IMR-90 (cell line): ENCODE measurements around the gene AK1. TPM values are rescaled to one million over a fixed set of nuclear protein-coding genes. Genes with fewer than 3 reads are reported as not detected.

Experiments used
- ATAC-seq: fragments of 200-7000 bp; cut with Tn5 transposase; 2 replicates; pipeline ENCODE4 v1.9.1; 2020; ENCODE audit warnings: low read depth, mild to moderate bottlenecking, moderate library complexity
- BruUV-seq: library from RNA; stranded (reverse); fragments of 400-500 nt; replicated peaks from 2 replicates; lab custom pipeline; 2021; lab: Mats Ljungman, UMichigan
- CTCF ChIA-PET: fragments of 300-600 bp; formaldehyde crosslinking; extraction: SDS; loops from one replicate; lab custom pipeline; 2021; ENCODE audit warnings: antibody characterized with exemption; lab: Yijun Ruan, JAX
- POLR2A ChIA-PET: fragments of 300-600 bp; sonication (Branson Sonifier 250); formaldehyde crosslinking; loops from one replicate; lab custom pipeline; 2022; ENCODE audit warnings: antibody characterized with exemption; ENCODE audit not compliant: unreplicated experiment; lab: Charles Lee
- DNase-seq: peaks from one replicate; pipeline ENCODE4 v3.0.0; 2013
- H2AFZ ChIP-seq: replicated peaks from 2 replicates; pipeline ENCODE3; 2013; ENCODE audit warnings: low read length, mild to moderate bottlenecking; ENCODE audit not compliant: poor library complexity
- H2AK5ac ChIP-seq: 2 replicates; pipeline ENCODE4 v1.6.1; 2013; ENCODE audit warnings: low read depth, low read length, inconsistent platforms
- H2AK9ac ChIP-seq: replicated peaks from 2 replicates; pipeline ENCODE3; 2013; ENCODE audit warnings: mild to moderate bottlenecking, low read depth, low read length, moderate library complexity; ENCODE audit not compliant: poor library complexity
- H2BK120ac ChIP-seq: 2 replicates; pipeline ENCODE4 v1.6.1; 2013; ENCODE audit warnings: low read depth, low read length, inconsistent platforms
- H2BK15ac ChIP-seq: 3 replicates; pipeline ENCODE4 v1.6.1; 2013; ENCODE audit warnings: low read depth, low read length, inconsistent platforms
- H2BK20ac ChIP-seq: 2 replicates; pipeline ENCODE4 v1.6.1; 2013; ENCODE audit warnings: low read depth, mild to moderate bottlenecking, inconsistent platforms, low read length, moderate library complexity
- H2BK5ac ChIP-seq: 2 replicates; pipeline ENCODE4 v1.6.1; 2013; ENCODE audit warnings: mild to moderate bottlenecking, low read depth, low read length, inconsistent platforms; ENCODE audit not compliant: poor library complexity, severe bottlenecking
- H3K14ac ChIP-seq: replicated peaks from 2 replicates; pipeline ENCODE4 v1.6.1; 2013; ENCODE audit warnings: low read depth, low read length, inconsistent platforms
- H3K18ac ChIP-seq: 2 replicates; pipeline ENCODE4 v1.6.1; 2013; ENCODE audit warnings: low read depth, low read length, control low read depth
- H3K23ac ChIP-seq: 2 replicates; pipeline ENCODE4 v1.6.1; 2013; ENCODE audit warnings: low read depth, low read length, inconsistent platforms
- H3K27ac ChIP-seq: 2 replicates; pipeline ENCODE4 v1.5.1; 2013; ENCODE audit warnings: mild to moderate bottlenecking, control low read depth, low read length; ENCODE audit not compliant: insufficient read depth
- H3K27me3 ChIP-seq: 2 replicates; pipeline ENCODE4 v1.6.1; 2013; ENCODE audit warnings: low read length; ENCODE audit not compliant: control insufficient read depth, insufficient read depth
- H3K36me3 ChIP-seq: 2 replicates; pipeline ENCODE4 v1.6.1; 2013; ENCODE audit warnings: low read length, mixed read lengths; ENCODE audit not compliant: control insufficient read depth, insufficient read depth
- H3K4ac ChIP-seq: 2 replicates; pipeline ENCODE4 v1.6.1; 2013; ENCODE audit warnings: low read depth, low read length, inconsistent platforms
- H3K4me1 ChIP-seq: 2 replicates; pipeline ENCODE4 v1.6.1; 2013; ENCODE audit warnings: low read length, mixed read lengths; ENCODE audit not compliant: control insufficient read depth, insufficient read depth
- H3K4me2 ChIP-seq: 2 replicates; pipeline ENCODE4 v1.6.1; 2013; ENCODE audit warnings: low read depth, mild to moderate bottlenecking, control low read depth, low read length, moderate library complexity
- H3K4me3 ChIP-seq: 2 replicates; pipeline ENCODE4 v1.5.1; 2013; ENCODE audit warnings: low read depth, mild to moderate bottlenecking, control low read depth, low read length, moderate library complexity; ENCODE audit not compliant: insufficient read depth
- H3K56ac ChIP-seq: 2 replicates; pipeline ENCODE4 v1.6.1; 2013; ENCODE audit warnings: low read length, inconsistent platforms; ENCODE audit not compliant: insufficient read depth; ENCODE audit errors: extremely low read depth
- H3K79me1 ChIP-seq, 2 experiments: 2 replicates each; pipeline ENCODE4 v1.6.1; 2013; ENCODE audit warnings: low read length in 2 of 2, inconsistent platforms in 1 of 2, low read depth in 1 of 2
- H3K9ac ChIP-seq: 2 replicates; pipeline ENCODE4 v1.6.1; 2013; ENCODE audit warnings: low read depth, low read length, control low read depth
- H3K9me1 ChIP-seq: 2 replicates; pipeline ENCODE4 v1.6.1; 2013; ENCODE audit warnings: low read length, inconsistent platforms; ENCODE audit not compliant: insufficient read depth
- H3K9me3 ChIP-seq: 2 replicates; pipeline ENCODE4 v1.6.1; 2013; ENCODE audit warnings: low read length; ENCODE audit not compliant: control insufficient read depth, insufficient read depth
- H4K20me1 ChIP-seq: 2 replicates; pipeline ENCODE4 v1.6.1; 2013; ENCODE audit warnings: low read length, inconsistent platforms; ENCODE audit not compliant: insufficient read depth
- H4K5ac ChIP-seq: 2 replicates; pipeline ENCODE4 v1.6.1; 2013; ENCODE audit warnings: mild to moderate bottlenecking, low read depth, low read length, control low read depth
- H4K8ac ChIP-seq, 2 experiments: 2 replicates each; pipeline ENCODE4 v1.6.1; 2013; ENCODE audit warnings: low read depth in 2 of 2, low read length in 2 of 2, control low read depth in 1 of 2, inconsistent platforms in 1 of 2
- H4K91ac ChIP-seq: 2 replicates; pipeline ENCODE4 v1.6.1; 2013; ENCODE audit warnings: low read depth, low read length, inconsistent platforms; ENCODE audit not compliant: insufficient read depth
- BHLHE40 ChIP-seq: fragments of 150-350 bp; IDR thresholded peaks from 2 replicates; pipeline ENCODE4 v1.6.1; 2016; ENCODE audit warnings: mild to moderate bottlenecking, low read depth, low read length
- CTCF ChIP-seq: conservative IDR thresholded peaks from 2 replicates; pipeline ENCODE4 v1.5.1; 2012; ENCODE audit warnings: mild to moderate bottlenecking, low read depth, low read length, improper control_type of control experiment
- NFE2L2 ChIP-seq: fragments of 150-350 bp; IDR thresholded peaks from 2 replicates; pipeline ENCODE4 v1.6.1; 2016; ENCODE audit warnings: low read depth, mild to moderate bottlenecking, low read length
- RAD21 ChIP-seq: IDR thresholded peaks from 2 replicates; pipeline ENCODE4 v1.6.1; 2012; ENCODE audit warnings: low read length, improper control_type of control experiment
- RCOR1 ChIP-seq: IDR thresholded peaks from 2 replicates; pipeline ENCODE4 v1.6.1; 2012; ENCODE audit warnings: mild to moderate bottlenecking, low read length, improper control_type of control experiment; ENCODE audit not compliant: insufficient replicate concordance
- SMC3 ChIP-seq: fragments of 150-350 bp; IDR thresholded peaks from 2 replicates; pipeline ENCODE4 v1.6.1; 2016; ENCODE audit warnings: low read depth, mild to moderate bottlenecking, antibody characterized with exemption, low read length, moderate library complexity
- WGBS, 2 experiments: methylation state at CpG; one replicate each; pipeline versions ENCODE4 v1.1.5 to v1.1.7; 2013; ENCODE audit warnings: missing lambda C conversion rate in 2 of 2; ENCODE audit not compliant: insufficient read length in 1 of 2; ENCODE audit errors: extremely low coverage in 2 of 2; 5-methylcytosine and 5-hydroxymethylcytosine counted together
- dilution Hi-C: fragments of 300-500 bp; cut with HindIII; formaldehyde crosslinking; loops from one replicate; pipeline ENCODE4 v1.14.3; 2018; ENCODE audit warnings: low sequenced_read_pairs; ENCODE audit not compliant: unreplicated experiment
- in situ Hi-C: fragments of 300-500 bp; cut with MboI; formaldehyde crosslinking; loops from 3 replicates; pipeline ENCODE4 v1.14.3; 2019; ENCODE audit warnings: low sequenced_read_pairs, inconsistent platforms, mixed read lengths
- intact Hi-C: fragments of 100-400 bp; cut with micrococcal nuclease; formaldehyde crosslinking; loops from 2 replicates; pipeline ENCODE4 v1.10.0; 2022
- polyA plus RNA-seq, 3 experiments: library from polyadenylated mRNA; depleted of rRNA; stranded (reverse); fragments of >200 nt; gene quantifications; 2 replicates each; pipeline ENCODE4 v1.2.3, GENCODE V29; 2012; ENCODE audit warnings: low replicate concordance in 1 of 3
- total RNA-seq: library from RNA; depleted of rRNA; stranded (reverse); fragments of >200 nt; gene quantifications from 2 replicates; pipeline ENCODE4 v1.2.3, GENCODE V29; 2012

AK1 gene
- total and polyA plus RNA-seq, 2 of the 4 experiments (the other 2 are of a cell fraction), result 44.8 to 119 TPM

GRCh38 chr9:127907867-127908659 is 30.6 kb upstream of the AK1 start:
- no peak for ATAC-seq
- intact Hi-C loops, result no loop called here
- POLR2A ChIA-PET, result no interaction called here
- H3K14ac ChIP-seq, result no peak overlapping the region
- no peaks in the 10 kb centered on the region for H4K20me1 ChIP-seq
- no peak overlapping the region for H2AK5ac ChIP-seq
- no peak overlapping the region for H3K4me3 ChIP-seq
- H2BK5ac ChIP-seq, result no peak overlapping the region
- no peak overlapping the region for H3K27ac ChIP-seq
- H3K56ac ChIP-seq, result no peak overlapping the region
- H3K9ac ChIP-seq, result no peak overlapping the region
- H2AFZ ChIP-seq, result no peak overlapping the region
- 97% methylated on average over 18 of the region's 35 CpGs; no CpG with 5 or more reads in 1 of the 2 experiments for WGBS, 2 experiments
- H4K8ac ChIP-seq, result no peak overlapping the region
- H3K79me1 ChIP-seq, result peaks cover 0 to 3% of the 10 kb centered on the region in 2 experiments; a peak in 1 of 4 replicates
- dilution Hi-C loops, result no loop called here
- TF ChIP-seq NFE2L2 (no peak), BHLHE40 (no peak), RCOR1 (no peak), CTCF (no peak), SMC3 (no peak), RAD21 (no peak)
- H4K91ac ChIP-seq, result no peak overlapping the region
- DNase-seq, result no peak
- BruUV-seq, result no TSS peak
- H2BK20ac ChIP-seq, result no peak overlapping the region
- no peak overlapping the region for H3K4ac ChIP-seq
- H4K5ac ChIP-seq, result no peak overlapping the region
- no peaks in the 10 kb centered on the region for H3K9me3 ChIP-seq
- in situ Hi-C loops, result no loop called here
- no peak overlapping the region for H2BK120ac ChIP-seq
- CTCF ChIA-PET, result no interaction called here
- H3K18ac ChIP-seq, result no peak overlapping the region
- H3K9me1 ChIP-seq, result 0 out of 2 replicates have a peak, but pooled peaks cover 4% of the 10 kb centered on the region
- no peaks in the 10 kb centered on the region for H3K27me3 ChIP-seq
- H3K36me3 ChIP-seq, result peaks cover 27% of the 10 kb centered on the region
- H3K23ac ChIP-seq, result no peak overlapping the region
- no peak overlapping the region for H3K4me2 ChIP-seq
- peaks cover 13% of the 10 kb centered on the region for H3K4me1 ChIP-seq
- H2AK9ac ChIP-seq, result no peak overlapping the region
- H2BK15ac ChIP-seq, result no peak overlapping the region
